H1 (cell line): ENCODE results near the gene C2orf42. TPM values are rescaled to one million over a fixed set of nuclear protein-coding genes. Genes with fewer than 3 reads are reported as not detected.

Source experiments
- CTCF ChIA-PET: fragments of 300-600 bp; sonication (Branson Sonifier 250); formaldehyde crosslinking; loops from one replicate; lab custom pipeline; 2021; ENCODE audit not compliant: partially characterized antibody; lab: Charles Lee
- POLR2A ChIA-PET: fragments of 300-600 bp; sonication (Branson Sonifier 250); formaldehyde crosslinking; loops from one replicate; lab custom pipeline; 2021; ENCODE audit warnings: inconsistent platforms; ENCODE audit not compliant: partially characterized antibody; lab: Charles Lee
- DNase-seq, 2 experiments: peaks; one replicate each; pipeline versions ENCODE4 v3.0.0 to v3.0.0-alpha.2; 2010 to 2022; ENCODE audit warnings: low spot score in 2 of 2, low read depth in 1 of 2, mixed read lengths in 1 of 2
- FAIRE-seq: peaks from 2 replicates; lab custom pipeline; 2011; peaks lifted over from hg19 to GRCh38; lab: Jason Lieb, UNC
- H2AFZ ChIP-seq: 2 replicates; pipeline ENCODE4 v1.8.1; 2012; ENCODE audit warnings: low read length, inconsistent platforms
- H2AK5ac ChIP-seq: 2 replicates; pipeline ENCODE4 v1.6.1; 2013; ENCODE audit warnings: low read depth, low read length
- H2BK120ac ChIP-seq: replicated peaks from 2 replicates; pipeline ENCODE3; 2013; ENCODE audit warnings: low read depth, low read length, inconsistent platforms
- H2BK12ac ChIP-seq: 2 replicates; pipeline ENCODE4 v1.6.1; 2013; ENCODE audit warnings: low read depth, low read length
- H2BK15ac ChIP-seq: 2 replicates; pipeline ENCODE4 v1.6.1; 2013; ENCODE audit warnings: low read length
- H2BK20ac ChIP-seq: 2 replicates; pipeline ENCODE4 v1.6.1; 2013; ENCODE audit warnings: low read length
- H2BK5ac ChIP-seq: 2 replicates; pipeline ENCODE4 v1.6.1; 2013; ENCODE audit warnings: low read depth, low read length
- H3K14ac ChIP-seq: 2 replicates; pipeline ENCODE4 v1.6.1; 2013; ENCODE audit warnings: inconsistent platforms; ENCODE audit not compliant: insufficient read length
- H3K18ac ChIP-seq: 2 replicates; pipeline ENCODE4 v1.6.1; 2013; ENCODE audit warnings: low read length; ENCODE audit errors: extremely low read depth
- H3K23ac ChIP-seq: 2 replicates; pipeline ENCODE4 v1.6.1; 2013; ENCODE audit warnings: inconsistent platforms; ENCODE audit not compliant: insufficient read length
- H3K23me2 ChIP-seq: 2 replicates; pipeline ENCODE4 v1.6.1; 2013; ENCODE audit warnings: low read depth, low read length
- H3K27ac ChIP-seq: 2 replicates; pipeline ENCODE4 v1.6.1; 2011; ENCODE audit warnings: low read depth, low read length, inconsistent platforms
- H3K27me3 ChIP-seq, 4 experiments: replicated peaks in 1 of 4; 1 replicate in 1 of 4; 2 replicates in 3 of 4; pipeline versions ENCODE4 v1.6.1 to v1.8.1; 2011 to 2013; ENCODE audit warnings: low read length in 3 of 4, mild to moderate bottlenecking in 3 of 4, inconsistent platforms in 2 of 4, mixed read lengths in 2 of 4, moderate library complexity in 1 of 4; ENCODE audit not compliant: control insufficient read depth in 3 of 4, insufficient read depth in 3 of 4; ENCODE audit errors: extremely low read depth in 1 of 4
- H3K36me3 ChIP-seq, 4 experiments: 2 replicates each; pipeline versions ENCODE4 v1.6.1 to v1.8.1; 2011 to 2013; ENCODE audit warnings: mild to moderate bottlenecking in 4 of 4, low read length in 3 of 4, moderate library complexity in 2 of 4, control low read depth in 1 of 4, inconsistent platforms in 1 of 4; ENCODE audit not compliant: insufficient read depth in 4 of 4, control insufficient read depth in 2 of 4
- H3K4ac ChIP-seq: replicated peaks from 2 replicates; pipeline ENCODE3; 2013; ENCODE audit warnings: low read length, low read depth, mixed read lengths, inconsistent platforms; ENCODE audit not compliant: insufficient read length
- H3K4me1 ChIP-seq, 4 experiments: replicated peaks in 1 of 4; 1 replicate in 1 of 4; 2 replicates in 3 of 4; pipeline versions ENCODE4 v1.6.1 to v1.8.1; 2011 to 2013; ENCODE audit warnings: low read length in 3 of 4, inconsistent platforms in 2 of 4, mixed read lengths in 1 of 4; ENCODE audit not compliant: insufficient read depth in 4 of 4, control insufficient read depth in 3 of 4
- H3K4me2 ChIP-seq, 2 experiments: 2 replicates each; pipeline versions ENCODE4 v1.6.1 to v1.8.1; 2011 to 2013; ENCODE audit warnings: low read depth in 2 of 2, low read length in 2 of 2, control low read depth in 1 of 2, inconsistent platforms in 1 of 2, mild to moderate bottlenecking in 1 of 2; ENCODE audit not compliant: insufficient read depth in 1 of 2
- H3K4me3 ChIP-seq, 4 experiments: fragments of 200-600, 300-600 bp in 1 of 4; sonication (generic), shearing (Covaris generic), sonication (Bioruptor Twin) in 1 of 4; 2 replicates each; pipeline versions ENCODE4 v1.5.1 to v1.8.1; 2011 to 2016; ENCODE audit warnings: low read length in 4 of 4, low read depth in 3 of 4, control low read depth in 2 of 4, inconsistent platforms in 2 of 4, mild to moderate bottlenecking in 2 of 4, mixed read lengths in 1 of 4, moderate library complexity in 1 of 4; ENCODE audit not compliant: insufficient read depth in 2 of 4; ENCODE audit errors: extremely low read depth in 1 of 4
- H3K56ac ChIP-seq: replicated peaks from 2 replicates; pipeline ENCODE3; 2013; ENCODE audit warnings: low read depth, mild to moderate bottlenecking, mixed read lengths, low read length, inconsistent platforms; ENCODE audit not compliant: insufficient read length
- H3K79me1 ChIP-seq: 2 replicates; pipeline ENCODE4 v1.6.1; 2013; ENCODE audit warnings: low read depth, low read length, control low read depth
- H3K79me2 ChIP-seq, 2 experiments: 2 replicates each; pipeline versions ENCODE4 v1.6.1 to v1.8.1; 2012 to 2013; ENCODE audit warnings: low read length in 2 of 2, mild to moderate bottlenecking in 2 of 2, inconsistent platforms in 1 of 2; ENCODE audit not compliant: insufficient read depth in 2 of 2, control insufficient read depth in 1 of 2
- H3K9ac ChIP-seq, 4 experiments: replicated peaks in 1 of 4; 1 replicate in 1 of 4; 2 replicates in 3 of 4; pipeline versions ENCODE4 v1.6.1 to v1.8.1; 2011 to 2013; ENCODE audit warnings: low read depth in 3 of 4, low read length in 3 of 4, control low read depth in 2 of 4, mild to moderate bottlenecking in 2 of 4, moderate library complexity in 2 of 4, inconsistent platforms in 1 of 4; ENCODE audit errors: extremely low read depth in 1 of 4
- H3K9me3 ChIP-seq, 2 experiments: 2 replicates each; pipeline versions ENCODE4 v1.6.1 to v1.8.1; 2012 to 2013; ENCODE audit warnings: mild to moderate bottlenecking in 2 of 2, moderate library complexity in 2 of 2, control low read depth in 1 of 2, inconsistent platforms in 1 of 2, low read depth in 1 of 2, low read length in 1 of 2, mixed read lengths in 1 of 2; ENCODE audit not compliant: insufficient read depth in 2 of 2
- H4K20me1 ChIP-seq, 2 experiments: replicated peaks in 1 of 2; 2 replicates each; pipeline versions ENCODE3 to v1.8.1; 2011 to 2013; ENCODE audit warnings: inconsistent platforms in 2 of 2, low read length in 2 of 2, mild to moderate bottlenecking in 1 of 2; ENCODE audit not compliant: insufficient read depth in 2 of 2, control insufficient read depth in 1 of 2
- H4K5ac ChIP-seq: 2 replicates; pipeline ENCODE4 v1.6.1; 2013; ENCODE audit warnings: low read length, low read depth, mixed read lengths, inconsistent platforms; ENCODE audit not compliant: insufficient read length
- H4K8ac ChIP-seq: 2 replicates; pipeline ENCODE4 v1.8.0; 2013; ENCODE audit warnings: mild to moderate bottlenecking, moderate library complexity, low read length, inconsistent platforms; ENCODE audit not compliant: insufficient read depth; ENCODE audit errors: extremely low read depth
- H4K91ac ChIP-seq: replicated peaks from 2 replicates; pipeline ENCODE3; 2013; ENCODE audit warnings: low read length, mixed read lengths, inconsistent platforms; ENCODE audit not compliant: insufficient read length
- PHF8 ChIP-seq: fragments of 200-600 bp; sonication (generic); conservative IDR thresholded peaks from 2 replicates; pipeline ENCODE4 v1.7.1; 2012; ENCODE audit warnings: low read depth, mild to moderate bottlenecking, inconsistent platforms, low read length, moderate library complexity
- POLR2A ChIP-seq, 2 experiments: IDR thresholded peaks; 1 replicate in 1 of 2; 2 replicates in 1 of 2; pipeline ENCODE4 v1.6.1; 2011; ENCODE audit warnings: low read depth in 2 of 2, low read length in 2 of 2, mild to moderate bottlenecking in 2 of 2; ENCODE audit errors: control extremely low read depth in 1 of 2
- RAD21 ChIP-seq, 2 experiments: IDR thresholded peaks in 1 of 2; conservative IDR thresholded peaks in 1 of 2; 2 replicates each; pipeline ENCODE4 v1.6.1; 2011; ENCODE audit warnings: low read depth in 2 of 2, low read length in 2 of 2, improper control_type of control experiment in 1 of 2, inconsistent platforms in 1 of 2, mild to moderate bottlenecking in 1 of 2, moderate library complexity in 1 of 2
- RBBP5 ChIP-seq: IDR thresholded peaks from 2 replicates; pipeline ENCODE4 v1.7.1; 2012; ENCODE audit warnings: low read depth, mild to moderate bottlenecking, inconsistent platforms, low read length, moderate library complexity, borderline replicate concordance
- RXRA ChIP-seq: IDR thresholded peaks from 2 replicates; pipeline ENCODE4 v1.6.1; 2011; ENCODE audit warnings: low read depth, mild to moderate bottlenecking, low read length, moderate library complexity; ENCODE audit not compliant: insufficient read depth
- SP1 ChIP-seq: IDR thresholded peaks from 2 replicates; pipeline ENCODE4 v1.6.1; 2011; ENCODE audit warnings: low read depth, low read length
- USF2 ChIP-seq: IDR thresholded peaks from 2 replicates; pipeline ENCODE4 v1.6.1; 2011; ENCODE audit warnings: low read length, improper control_type of control experiment
- WGBS, 2 experiments: shearing (Covaris generic) in 1 of 2; methylation state at CpG; one replicate each; pipeline versions ENCODE4 v1.1.6 to v1.1.7; 2013 to 2015; ENCODE audit warnings: low lambda C conversion rate in 2 of 2, mixed read lengths in 2 of 2, inconsistent platforms in 1 of 2, low coverage in 1 of 2, missing lambda C conversion rate in 1 of 2; ENCODE audit not compliant: insufficient replicate concordance in 2 of 2, insufficient coverage in 1 of 2, insufficient read length in 1 of 2; ENCODE audit errors: extremely low coverage in 1 of 2, missing lambda C conversion rate in 1 of 2; 5-methylcytosine and 5-hydroxymethylcytosine counted together
- long read RNA-seq, 2 experiments: library from RNA in 1 of 2; library from capped mRNA in 1 of 2; stranded (forward); transcript quantifications; one replicate each; pipeline ENCODE4 v2.0.0, GENCODE V29; 2021; ENCODE audit warnings: inconsistent platforms in 1 of 2
- polyA minus RNA-seq, 3 experiments: library from RNA; depleted of rRNA, polyadenylated mRNA; stranded (reverse); fragments of >200 nt; gene quantifications; 1 replicate in 2 of 3; 2 replicates in 1 of 3; pipeline ENCODE4 v1.2.3, GENCODE V29; 2011
- polyA plus RNA-seq, 7 experiments: library from polyadenylated mRNA; depleted of rRNA in 3 of 7; stranded (reverse) in 5 of 7; unstranded in 2 of 7; fragments of >200 nt in 5 of 7; fragments of 200-250 nt in 2 of 7; gene quantifications; 1 replicate in 5 of 7; 2 replicates in 1 of 7; 4 replicates in 1 of 7; pipeline versions ENCODE4 v1.2.1 to v1.2.3, GENCODE V29; 2011 to 2013; ENCODE audit warnings: missing spikeins in 2 of 7, mixed read lengths in 2 of 7
- total RNA-seq: library from RNA; stranded (reverse); fragmentation: NEBNext Ultra II Directional; extraction: Animal tissue kit (Norgen Biotek cat#: 25700); gene quantifications from 2 replicates; pipeline ENCODE4 v1.2.1, GENCODE V29; 2021

C2orf42 gene
- total RNA-seq (9.4 and 10.7 TPM in 2 replicates), polyA plus RNA-seq (2011; rRNA removed) (3.9 and 4.7 TPM in 2 replicates), polyA minus RNA-seq (2011; rRNA and poly(A)+ RNA removed) (21.7 and 27.5 TPM in 2 replicates)
- 5.9 TPM for polyA plus RNA-seq (2011; cell fraction: cytosol; rRNA removed)
- 11.2 TPM for polyA plus RNA-seq (2011; cell fraction: nucleus; rRNA removed)
- polyA plus RNA-seq (2012, experiment 1 of 2): 5.9 to 7.6 TPM (median 6.9 TPM) in 4 replicates
- polyA plus RNA-seq (2012, experiment 2 of 2): 2.3 TPM
- polyA plus RNA-seq (2013, experiment 1 of 2): 4.9 TPM
- 4.5 TPM for polyA plus RNA-seq (2013, experiment 2 of 2)
- polyA minus RNA-seq (2011; cell fraction: cytosol; rRNA and poly(A)+ RNA removed): 11.7 TPM
- 21.0 TPM for polyA minus RNA-seq (2011; cell fraction: nucleus; rRNA and poly(A)+ RNA removed)
- long read RNA-seq, experiment 1, partial matches to known transcripts: 1 of 13 reads
- long read RNA-seq, experiment 1, other reads (novel, unspliced or antisense): 12 of 13 reads
- long read RNA-seq, experiment 2, partial matches to known transcripts: 0 of 5 reads
- long read RNA-seq, experiment 2, other reads (novel, unspliced or antisense): 3 of 5 reads

GRCh38 chr2:70190418-70191243, at the start of gene C2orf42:
TSS of gene C2orf42 (minus strand) at chr2:70191019. CDS start at chr2:70181985, 9,034 bp downstream.
- peak within 1 kb of the TSS; percentile 91 for H2BK5ac ChIP-seq
- peak within 1 kb of the TSS; percentile 71 to 97 (median 74) for H3K4me3 ChIP-seq
- peak; percentile 92 for DNase-seq
- peak within 1 kb of the TSS; percentile 83 for H4K91ac ChIP-seq
- peak within 1 kb of the TSS in 3 of 4 experiments; percentile 83 to 96 (median 86); a peak in 6 of 7 replicates for H3K9ac ChIP-seq
- POLR2A ChIA-PET: interaction anchor here (0.7 to 2.8 kb wide), 33 partner anchors 9 to 318 kb away, joined by 3 to 15 read pairs (median 5); partner anchors contain the start of genes FAM136A, MXD1, PCYOX1 and SNRPG
- no peaks in the 10 kb centered on the region for H3K36me3 ChIP-seq
- H3K9me3 ChIP-seq: no peaks in the 10 kb centered on the region
- H3K4me2 ChIP-seq: peak within 1 kb of the TSS; percentile 74 to 88
- 3% methylated on average over 59 of the region's 60 CpGs; no CpG with 5 or more reads in 1 of the 2 experiments for WGBS, 2 experiments
- no peak within 1 kb of the TSS for H3K4ac ChIP-seq
- peak within 1 kb of the TSS; percentile 91 for H3K18ac ChIP-seq
- no peaks in the 10 kb centered on the region for H3K79me2 ChIP-seq
- peak within 1 kb of the TSS; percentile 77 for H3K27ac ChIP-seq
- CTCF ChIA-PET: interaction anchor here (0.6 to 1.7 kb wide), 7 partner anchors 9 to 277 kb away, joined by 3 to 5 read pairs (median 3); no protein-coding TSS in a partner anchor
- no peaks in the 10 kb centered on the region for H3K27me3 ChIP-seq
- peak within 1 kb of the TSS; percentile 90; the same call in 1 of the 2 replicates for H2BK12ac ChIP-seq
- peaks cover 5% of the 10 kb centered on the region; the same call in 1 of the 2 replicates for H3K23me2 ChIP-seq
- no peak within 1 kb of the TSS for H2AK5ac ChIP-seq
- H2BK20ac ChIP-seq: no peak within 1 kb of the TSS
- H2AFZ ChIP-seq: peak within 1 kb of the TSS; percentile 37
- FAIRE-seq: peak; percentile 88
- no peak within 1 kb of the TSS for H3K14ac ChIP-seq
- H4K20me1 ChIP-seq: no peaks in the 10 kb centered on the region
- no peak within 1 kb of the TSS for H2BK120ac ChIP-seq
- no peaks in the 10 kb centered on the region for H3K4me1 ChIP-seq
- H3K56ac ChIP-seq: peak within 1 kb of the TSS; percentile 56
- peak within 1 kb of the TSS; percentile 94 for H4K5ac ChIP-seq
- peak within 1 kb of the TSS; percentile 65; the same call in 1 of the 2 replicates for H2BK15ac ChIP-seq
- H4K8ac ChIP-seq: peak within 1 kb of the TSS; percentile 94
- H3K23ac ChIP-seq: no peak within 1 kb of the TSS
- H3K79me1 ChIP-seq: no peaks in the 10 kb centered on the region
- TF ChIP-seq POLR2A (IDR thresholded peaks at IDR 0.05; ENCODE audit: control extremely low read depth in 1 of 2, low read depth in 2 of 2, low read length in 2 of 2) (peak; percentile 90 to 96), USF2 (peak; percentile 76), RAD21 (IDR thresholded peaks at IDR 0.05 in 1 of 2, conservative IDR thresholded peaks at IDR 0.05 in 1 of 2; ENCODE audit: low read depth in 2 of 2, low read length in 2 of 2) (peak; percentile 4 to 13; a peak in 2 of 4 replicates), SP1 (peak; percentile 91), PHF8 (peak; percentile 95), RXRA (no peak), RBBP5 (peak; percentile 79)
